GM12875 (cell line): ENCODE results near the gene LGR6.

ENCODE experiments used
- H3K4me3 ChIP-seq: one replicate; pipeline ENCODE4 v1.5.1; 2011; ENCODE audit warnings: low read depth, low read length, control low read depth
- CTCF ChIP-seq: IDR thresholded peaks from 2 replicates; pipeline ENCODE4 v1.5.1; 2011; ENCODE audit warnings: low read depth, mild to moderate bottlenecking, control low read depth, inconsistent platforms, low read length, moderate library complexity, borderline replicate concordance; ENCODE audit not compliant: insufficient read depth

The LGR6 gene

GRCh38 chr1:202248861-202249260 is 55.3 kb downstream of the LGR6 start:
- H3K4me3 ChIP-seq = no peak overlapping the region
- no peak for TF ChIP-seq CTCF

GRCh38 chr1:202249436-202249835 is 55.8 kb downstream of the LGR6 start:
- no peak overlapping the region for H3K4me3 ChIP-seq
- no peak for TF ChIP-seq CTCF

GRCh38 chr1:202249846-202250245 is 56.2 kb downstream of the LGR6 start:
- H3K4me3 ChIP-seq = no peak overlapping the region
- no peak for TF ChIP-seq CTCF

GRCh38 chr1:202250982-202251381 is 57.4 kb downstream of the LGR6 start:
- no peak overlapping the region for H3K4me3 ChIP-seq
- no peak for TF ChIP-seq CTCF

- H3K4me3 ChIP-seq = no peak overlapping the region
- no peak for TF ChIP-seq CTCF
These were observed 58.0 kb downstream of the LGR6 start for GRCh38 chr1:202251424-202252256.

- no peak for TF ChIP-seq CTCF
- no peak overlapping the region for H3K4me3 ChIP-seq
These were observed 58.7 kb downstream of the LGR6 start for GRCh38 chr1:202252271-202252670.
